Activated T-cell treated with anti-CD3 and anti-CD28 coated beads for 48 hours (primary cell): ENCODE measurements around the gene FXYD6.
A peak's percentile ranks its signal among the peaks of the same experiment; 100 is the strongest.

Source experiments
- DNase-seq: peaks from one replicate; pipeline ENCODE4 v3.0.0-alpha.2; 2020; ENCODE audit warnings: low read depth

Gene FXYD6

GRCh38 chr11:117843666-117844484 lies 32.6 kb downstream of the FXYD6 start:
- peak; percentile 75 for DNase-seq

GRCh38 chr11:117842131-117842941 lies 34.1 kb downstream of the FXYD6 start:
- no peak for DNase-seq

GRCh38 chr11:117841551-117842031 lies 34.9 kb downstream of the FXYD6 start:
- DNase-seq, result no peak

GRCh38 chr11:117840881-117841550 lies 35.4 kb downstream of the FXYD6 start:
- DNase-seq, result no peak

- no peak for DNase-seq
These were observed 36.3 kb downstream of the FXYD6 start for GRCh38 chr11:117839936-117840813.

- no peak for DNase-seq
These were observed 37.0 kb downstream of the FXYD6 start for GRCh38 chr11:117839380-117839881.

GRCh38 chr11:117838901-117839300 lies 37.6 kb downstream of the FXYD6 start:
- DNase-seq, result no peak

- no peak for DNase-seq
These were observed 38.7 kb downstream of the FXYD6 start for GRCh38 chr11:117837791-117838190.

- no peak for DNase-seq
These were observed 39.2 kb downstream of the FXYD6 start for GRCh38 chr11:117837070-117837776.

GRCh38 chr11:117836077-117836960 lies 40.1 kb downstream of the FXYD6 start:
- DNase-seq, result no peak

- DNase-seq, result no peak
These were observed 40.9 kb downstream of the FXYD6 start for GRCh38 chr11:117835576-117835975.

- no peak for DNase-seq
These were observed 41.5 kb downstream of the FXYD6 start for GRCh38 chr11:117834838-117835443.

- no peak for DNase-seq
These were observed 42.2 kb downstream of the FXYD6 start for GRCh38 chr11:117834068-117834810.

- DNase-seq, result no peak
These were observed 43.0 kb downstream of the FXYD6 start for GRCh38 chr11:117833401-117833891.

- DNase-seq, result no peak
These were observed 43.9 kb downstream of the FXYD6 start for GRCh38 chr11:117832511-117832910.

GRCh38 chr11:117831661-117832415 lies 44.6 kb downstream of the FXYD6 start:
- DNase-seq, result no peak

- DNase-seq, result no peak
These were observed 45.6 kb downstream of the FXYD6 start for GRCh38 chr11:117830674-117831351.
